ENCODE results near the gene TAS1R1.

TAS1R1 gene

GRCh38 chr1:6570987-6571386 lies 15.9 kb downstream of the TAS1R1 start:
- DNase-seq (ENCODE audit: low read depth in 1 of 2, low spot score in 1 of 2), result no peak

DNA sequence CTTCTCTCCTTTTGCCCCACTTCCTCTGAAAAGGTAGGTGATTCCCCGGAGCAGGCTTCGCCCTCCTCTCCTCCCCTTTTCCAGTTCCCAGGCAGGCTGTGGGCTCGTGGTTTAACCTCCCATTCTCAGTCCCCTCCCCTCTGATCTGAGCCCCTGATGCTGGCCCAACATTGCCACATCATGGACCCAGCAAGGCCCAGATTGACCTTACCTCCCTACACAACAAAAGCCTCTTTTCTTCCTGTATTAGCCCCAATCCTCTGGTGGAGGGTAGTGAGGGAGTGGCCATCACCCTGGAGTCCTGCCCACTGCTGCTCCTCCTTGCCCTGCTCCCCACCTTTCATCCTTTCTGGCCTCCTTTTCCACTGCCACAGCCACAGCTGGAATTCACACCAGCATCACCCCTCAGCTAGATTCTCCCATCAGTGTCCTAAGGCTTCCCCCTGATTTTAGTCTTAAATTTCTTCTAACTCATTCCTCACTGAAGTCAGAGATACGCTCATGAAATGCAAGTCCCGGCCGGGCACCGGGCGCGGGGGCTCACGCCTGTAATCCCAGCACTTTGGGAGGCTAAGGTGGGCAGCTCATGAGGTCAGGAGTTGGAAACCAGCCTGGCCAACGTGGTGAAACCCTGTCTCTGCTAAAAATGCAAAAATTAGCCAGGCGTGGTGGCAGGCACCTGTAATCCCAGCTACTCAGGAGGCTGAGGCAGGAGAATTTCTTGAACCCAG lies 17.7 kb downstream of the TAS1R1 start:
- DNase-seq (ENCODE audit: low read depth in 1 of 2, low spot score in 1 of 2), result no peak

DNA sequence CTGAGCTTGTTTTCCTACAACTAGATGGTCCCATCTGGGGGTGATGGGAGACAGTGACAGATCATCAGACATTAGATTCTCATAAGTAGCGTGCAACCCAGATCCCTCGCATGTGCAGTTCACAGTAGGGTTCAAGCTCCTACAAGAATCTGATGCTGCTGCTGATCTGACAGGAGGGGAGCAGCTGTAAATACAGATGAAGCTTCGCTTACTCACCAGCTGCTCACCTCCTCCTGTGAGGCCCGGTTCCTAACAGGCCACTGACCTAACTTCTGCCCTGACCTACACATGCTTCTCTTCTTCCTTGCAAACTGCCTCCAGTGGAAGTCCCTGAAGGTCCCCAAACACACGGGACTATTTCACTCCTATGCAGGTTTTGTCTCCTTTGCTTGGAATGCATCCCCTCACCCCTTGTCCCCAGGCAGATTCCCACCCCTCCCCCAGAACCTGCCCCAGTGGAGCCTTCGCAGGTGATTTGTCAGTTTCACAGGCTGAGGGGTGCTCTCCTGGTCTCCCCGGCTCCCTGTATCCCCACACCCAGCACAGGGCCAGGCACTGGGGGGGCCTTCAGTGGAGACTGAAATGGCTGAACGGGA lies 19.0 kb downstream of the TAS1R1 start:
- DNase-seq (ENCODE audit: low read depth in 1 of 2, low spot score in 1 of 2), result no peak

GRCh38 chr1:6574818-6575217 lies 19.7 kb downstream of the TAS1R1 start:
- no peak for DNase-seq (ENCODE audit: low read depth in 1 of 2, low spot score in 1 of 2)

- no peak for DNase-seq (ENCODE audit: low read depth in 1 of 2, low spot score in 1 of 2)
Observed at GRCh38 chr1:6577831-6578525, 22.9 kb downstream of the TAS1R1 start.

- no peak for DNase-seq (ENCODE audit: low read depth in 1 of 2, low spot score in 1 of 2)
Observed at GRCh38 chr1:6578624-6579373, 23.7 kb downstream of the TAS1R1 start.

GRCh38 chr1:6579374-6580118 lies 24.4 kb downstream of the TAS1R1 start, which contains the start of gene ZBTB48:
Gene ZBTB48 (plus strand): TSS chr1:6579994. CDS start chr1:6580610, 616 bp downstream.
- peak; percentile 90 to 95 for DNase-seq (ENCODE audit: low read depth in 1 of 2, low spot score in 1 of 2)

DNA sequence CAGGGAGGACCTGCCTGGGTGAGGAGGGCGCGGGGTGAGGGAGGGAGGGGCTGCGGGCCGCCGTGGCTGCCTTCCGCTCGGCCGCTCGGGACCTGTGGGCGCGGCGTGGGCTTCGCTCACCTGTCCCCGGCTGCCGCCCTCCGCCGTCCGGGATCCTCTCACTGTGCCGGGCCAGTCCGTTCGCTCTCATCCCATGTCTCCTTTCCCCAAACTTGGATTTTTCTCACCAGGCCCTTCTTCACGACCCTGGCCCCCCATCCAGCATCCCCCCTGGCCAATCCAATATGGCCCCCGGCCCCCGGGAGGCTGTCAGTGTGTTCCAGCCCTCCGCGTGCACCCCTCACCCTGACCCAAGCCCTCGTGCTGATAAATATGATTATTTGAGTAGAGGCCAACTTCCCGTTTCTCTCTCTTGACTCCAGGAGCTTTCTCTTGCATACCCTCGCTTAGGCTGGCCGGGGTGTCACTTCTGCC lies 25.0 kb downstream of the TAS1R1 start:
- no peak for DNase-seq (ENCODE audit: low read depth in 1 of 2, low spot score in 1 of 2)

GRCh38 chr1:6580593-6581409 lies 25.7 kb downstream of the TAS1R1 start:
- DNase-seq (ENCODE audit: low read depth in 1 of 2, low spot score in 1 of 2), result no peak

DNA sequence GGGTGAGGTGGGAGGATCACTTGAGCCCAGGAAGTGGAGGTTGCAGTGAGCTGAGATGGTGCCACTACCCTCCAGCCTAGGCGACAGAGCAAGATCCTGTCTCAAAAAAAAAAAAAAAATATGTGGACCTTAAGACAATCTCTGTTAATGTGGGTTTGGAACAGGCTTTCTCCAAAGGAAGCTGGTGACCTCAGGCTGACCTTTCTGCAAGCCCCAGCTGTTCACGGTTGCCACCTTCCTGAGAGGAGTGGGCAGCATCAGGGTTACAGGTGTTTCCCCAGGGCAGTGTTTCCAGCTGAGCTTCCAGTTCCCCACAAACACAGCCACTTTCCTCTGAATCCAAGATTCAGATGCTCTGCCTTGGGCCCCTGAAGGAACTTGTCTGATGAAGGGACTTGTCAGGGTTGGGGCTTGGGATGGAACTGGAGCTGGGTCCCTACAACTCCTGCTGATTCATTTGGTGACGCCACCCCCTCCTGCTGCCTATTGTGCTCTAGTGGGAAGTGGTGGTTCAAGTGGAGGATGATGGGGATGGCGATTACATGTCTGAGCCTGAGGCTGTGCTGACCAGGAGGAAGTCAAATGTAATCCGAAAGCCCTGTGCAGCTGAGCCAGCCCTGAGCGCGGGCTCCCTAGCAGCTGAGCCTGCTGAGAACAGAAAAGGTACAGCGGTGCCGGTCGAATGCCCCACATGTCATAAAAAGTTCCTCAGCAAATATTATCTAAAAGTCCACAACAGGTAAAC lies 26.6 kb downstream of the TAS1R1 start:
- no peak for DNase-seq (ENCODE audit: low read depth in 1 of 2, low spot score in 1 of 2)

- DNase-seq (ENCODE audit: low read depth in 1 of 2, low spot score in 1 of 2), result no peak
Observed at GRCh38 chr1:6582370-6582769, 27.3 kb downstream of the TAS1R1 start.

DNA sequence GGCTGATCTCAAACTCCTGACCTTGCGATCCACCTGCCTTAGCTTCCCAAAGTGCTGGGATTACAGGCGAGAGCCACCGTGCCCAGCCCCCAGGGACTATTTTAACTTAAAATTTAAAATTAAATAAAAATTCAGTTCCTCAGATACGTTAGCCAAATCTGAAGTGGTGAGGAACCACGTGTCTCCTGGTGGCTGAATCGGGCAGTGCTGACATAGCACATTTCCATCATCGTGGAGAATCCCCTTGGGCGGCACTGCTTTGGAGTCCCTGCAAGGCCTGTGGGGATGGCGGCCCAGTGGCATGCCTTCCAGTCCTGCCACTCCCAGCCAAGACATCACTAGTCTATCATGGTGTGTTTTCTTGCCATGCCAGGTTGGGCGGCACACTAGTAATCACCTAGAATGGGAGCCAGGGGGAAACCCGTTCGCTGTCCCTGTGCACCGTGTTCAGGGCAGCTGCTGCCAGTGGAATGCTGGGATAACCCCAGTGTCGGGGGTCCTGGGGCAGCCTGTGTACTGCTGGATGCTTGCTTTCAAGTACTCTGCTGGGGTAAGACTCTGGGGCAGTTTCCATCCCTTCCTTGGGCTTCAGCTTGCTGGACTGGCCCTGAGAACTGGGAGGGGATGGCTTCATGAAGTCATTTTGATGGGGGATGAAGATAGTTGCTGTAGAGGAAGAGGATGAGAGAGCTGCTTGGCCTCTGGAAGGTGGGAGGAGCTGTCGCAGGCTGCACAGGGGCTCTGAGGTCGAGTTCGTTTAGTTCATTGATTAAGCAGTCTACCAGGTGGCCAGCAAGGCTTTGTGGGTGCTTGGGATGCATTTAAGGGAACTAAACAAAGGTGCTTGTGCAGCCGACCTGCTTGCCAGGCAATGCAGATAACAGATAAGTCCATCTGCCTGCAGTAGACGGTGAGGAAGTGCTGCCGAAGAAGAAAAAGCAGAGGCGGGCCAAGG lies 29.3 kb downstream of the TAS1R1 start:
- DNase-seq (ENCODE audit: low read depth in 1 of 2, low spot score in 1 of 2), result no peak

DNA sequence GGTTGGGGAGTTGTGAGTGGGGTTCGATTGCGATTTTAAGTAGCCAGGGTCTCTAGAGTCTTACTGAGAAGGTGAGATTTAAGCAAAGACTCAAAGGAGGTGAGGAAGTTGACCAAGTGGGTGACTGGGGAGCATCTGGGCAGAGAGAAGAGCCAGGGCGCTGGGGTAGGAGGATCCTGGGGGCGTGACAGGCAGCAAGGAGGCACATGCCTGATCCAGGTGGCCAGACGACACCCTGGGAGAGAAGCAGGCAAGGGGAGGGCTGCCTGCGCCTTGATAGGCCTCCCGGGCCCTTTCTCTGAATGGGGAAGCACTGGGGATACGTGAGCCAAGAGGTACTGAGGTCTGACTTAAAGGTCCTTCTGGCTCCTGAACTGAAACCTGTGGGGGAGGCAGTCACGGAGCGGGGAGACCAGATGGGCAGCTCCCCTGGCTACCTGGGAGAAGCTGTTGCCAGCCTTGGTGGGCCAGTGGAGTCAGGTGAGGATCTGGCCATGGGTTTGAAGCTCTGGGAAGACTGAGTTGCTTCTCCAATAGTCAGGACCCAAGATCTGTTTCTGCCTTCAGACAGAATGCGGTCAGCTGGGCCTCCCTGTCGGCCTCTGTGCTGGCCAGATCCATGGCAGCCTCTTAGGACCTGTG lies 30.1 kb downstream of the TAS1R1 start:
- DNase-seq (ENCODE audit: low read depth in 1 of 2, low spot score in 1 of 2), result no peak

- no peak for DNase-seq (ENCODE audit: low read depth in 1 of 2, low spot score in 1 of 2)
Observed at GRCh38 chr1:6585841-6586240, 30.7 kb downstream of the TAS1R1 start.

DNA sequence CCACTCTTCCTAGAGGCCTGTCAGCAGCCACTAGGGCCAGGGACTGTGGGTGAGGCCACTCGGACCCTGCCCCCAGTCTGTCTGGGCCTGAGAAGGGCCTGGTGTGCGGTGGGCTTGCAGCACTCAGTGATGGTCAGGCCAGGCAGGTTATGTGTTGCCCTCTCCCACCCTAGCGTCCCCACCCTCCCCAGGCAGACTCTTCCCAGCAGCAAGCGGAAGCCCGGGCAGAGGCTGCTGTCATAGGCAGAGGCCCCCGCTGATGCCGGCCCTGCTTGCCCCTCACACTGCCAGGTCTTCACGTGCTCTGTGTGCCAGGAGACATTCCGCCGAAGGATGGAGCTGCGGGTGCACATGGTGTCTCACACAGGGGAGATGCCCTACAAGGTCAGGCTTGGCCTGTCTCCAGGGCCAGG lies 31.3 kb downstream of the TAS1R1 start:
- no peak for DNase-seq (ENCODE audit: low read depth in 1 of 2, low spot score in 1 of 2)

GRCh38 chr1:6587261-6588005 lies 32.3 kb downstream of the TAS1R1 start:
- DNase-seq (ENCODE audit: low read depth in 1 of 2, low spot score in 1 of 2), result no peak
